Panc1 (cell line): ENCODE results near the gene PKNOX2. TPM values are rescaled to one million over a fixed set of nuclear protein-coding genes. Genes with fewer than 3 reads are reported as not detected.

Experiments used
- ATAC-seq: fragments of 200-7000 bp; cut with Tn5 transposase; 2 replicates; pipeline ENCODE4 v1.9.1; 2020; ENCODE audit warnings: mild to moderate bottlenecking, moderate library complexity
- BruUV-seq: library from RNA; stranded (reverse); fragments of 400-500 nt; replicated peaks from 2 replicates; lab custom pipeline; 2021; lab: Mats Ljungman, UMichigan
- CTCF ChIA-PET: fragments of 300-600 bp; sonication (Branson Sonifier 250); formaldehyde crosslinking; loops from one replicate; lab custom pipeline; 2022; ENCODE audit warnings: antibody characterized with exemption; lab: Charles Lee
- POLR2A ChIA-PET: fragments of 300-600 bp; sonication (Branson Sonifier 250); formaldehyde crosslinking; loops from one replicate; lab custom pipeline; 2022; ENCODE audit warnings: antibody characterized with exemption; lab: Charles Lee
- DNase-seq: peaks from one replicate; pipeline ENCODE4 v3.0.0-alpha.2; 2010; ENCODE audit warnings: low read depth, low spot score
- H3K27ac ChIP-seq: 2 replicates; pipeline ENCODE4 v1.5.1; 2011; ENCODE audit warnings: mild to moderate bottlenecking, low read length, inconsistent platforms
- H3K27me3 ChIP-seq: fragments of 200-500 bp; sonication (Bioruptor generic); 2 replicates; pipeline ENCODE4 v1.6.0; 2014; ENCODE audit warnings: low read length, inconsistent platforms; ENCODE audit not compliant: control insufficient read depth, insufficient read depth
- H3K36me3 ChIP-seq: fragments of 200-500 bp; sonication (Bioruptor generic); 2 replicates; pipeline ENCODE4 v1.5.1; 2014; ENCODE audit warnings: inconsistent platforms, mild to moderate bottlenecking, low read length, moderate library complexity; ENCODE audit not compliant: control insufficient read depth, insufficient read depth
- H3K4me1 ChIP-seq: 2 replicates; pipeline ENCODE4 v1.5.1; 2011; ENCODE audit warnings: inconsistent platforms, mild to moderate bottlenecking, low read length, moderate library complexity; ENCODE audit not compliant: control insufficient read depth, insufficient read depth
- H3K4me3 ChIP-seq, 2 experiments: 2 replicates each; pipeline ENCODE4 v1.5.1; 2011 to 2012; ENCODE audit warnings: low read depth in 2 of 2, low read length in 2 of 2, mild to moderate bottlenecking in 2 of 2, inconsistent platforms in 1 of 2, moderate library complexity in 1 of 2
- H3K9me3 ChIP-seq: fragments of 200-500 bp; sonication (Bioruptor generic); 2 replicates; pipeline ENCODE4 v1.5.1; 2014; ENCODE audit warnings: low read depth, mild to moderate bottlenecking, inconsistent platforms, low read length, moderate library complexity; ENCODE audit not compliant: control insufficient read depth, insufficient read depth
- CTCF ChIP-seq: fragments of 450-650 bp; IDR thresholded peaks from 2 replicates; pipeline ENCODE4 v1.5.1; 2017; ENCODE audit warnings: mild to moderate bottlenecking
- POLR2AphosphoS5 ChIP-seq: IDR thresholded peaks from 2 replicates; pipeline ENCODE4 v1.6.1; 2012; ENCODE audit warnings: mild to moderate bottlenecking, low read depth, low read length, moderate library complexity
- REST ChIP-seq, 2 experiments: IDR thresholded peaks; 2 replicates each; pipeline ENCODE4 v1.6.1; 2011 to 2012; ENCODE audit warnings: low read depth in 2 of 2, control low read depth in 1 of 2, low read length in 1 of 2, mild to moderate bottlenecking in 1 of 2, moderate library complexity in 1 of 2; ENCODE audit not compliant: insufficient read depth in 1 of 2
- SIN3A ChIP-seq: IDR thresholded peaks from 2 replicates; pipeline ENCODE4 v1.6.1; 2012; ENCODE audit warnings: low read depth, mild to moderate bottlenecking, low read length, moderate library complexity, borderline replicate concordance; ENCODE audit not compliant: insufficient read depth
- TCF7L2 ChIP-seq: IDR thresholded peaks from 2 replicates; pipeline ENCODE4 v1.6.1; 2011; ENCODE audit warnings: mild to moderate bottlenecking, low read depth, low read length, inconsistent platforms
- in situ Hi-C: cut with HindIII; loops from 2 replicates; pipeline ENCODE4 v1.10.0; 2016; ENCODE audit warnings: low sequenced_read_pairs, low pct_unique_long_range_greater_than_20kb
- intact Hi-C: fragments of 100-400 bp; cut with micrococcal nuclease; formaldehyde crosslinking; loops from one replicate; pipeline ENCODE4 v1.10.0; 2022; ENCODE audit not compliant: unreplicated experiment
- total RNA-seq: library from RNA; stranded (reverse); gene quantifications from one replicate; pipeline ENCODE4 v1.2.1, GENCODE V29; 2021; ENCODE audit not compliant: unreplicated experiment

The PKNOX2 gene
- total RNA-seq, 1 experiment from 2014 or later, result not detected

- H3K4me1 ChIP-seq, result no peaks in the 10 kb centered on the region
- DNase-seq (no peak), ATAC-seq (no peak)
- no peak overlapping the region for H3K27ac ChIP-seq
- no peaks in the 10 kb centered on the region for H3K36me3 ChIP-seq
- no TSS peak for BruUV-seq
- intact Hi-C loops (no loop called here), in situ Hi-C loops (no loop called here)
- H3K9me3 ChIP-seq, result no peaks in the 10 kb centered on the region
- peaks cover 11% of the 10 kb centered on the region for H3K27me3 ChIP-seq
- TF ChIP-seq TCF7L2 (no peak), POLR2AphosphoS5 (no peak), CTCF (no peak), SIN3A (no peak), REST (IDR thresholded peaks at IDR 0.05; ENCODE audit: insufficient read depth in 1 of 2, low read depth in 2 of 2, low read length in 1 of 2) (no peak)
- ChIA-PET POLR2A (no interaction called here), CTCF (interaction anchor here (0.9 kb wide), 1 partner anchor 42 kb away, joined by 3 read pairs; no protein-coding TSS in a partner anchor)
- no peak overlapping the region for H3K4me3 ChIP-seq
Measured at GRCh38 chr11:125312812-125313211, 148.3 kb downstream of the PKNOX2 start.

- ChIA-PET POLR2A (interaction anchor here (0.7 kb wide), 1 partner anchor 61 kb away, joined by 3 read pairs; no protein-coding TSS in a partner anchor), CTCF (interaction anchor here (0.6 to 0.9 kb wide), 2 partner anchors 14 to 42 kb away, joined by 3 read pairs; no protein-coding TSS in a partner anchor)
- TF ChIP-seq REST (IDR thresholded peaks at IDR 0.05; ENCODE audit: insufficient read depth in 1 of 2, low read depth in 2 of 2, low read length in 1 of 2) (no peak), TCF7L2 (no peak), CTCF (no peak), POLR2AphosphoS5 (no peak), SIN3A (no peak)
- no peak for ATAC-seq
- Histone ChIP-seq H3K27ac (no peak overlapping the region), H3K9me3 (no peaks in the 10 kb centered on the region), H3K4me3 (no peak overlapping the region), H3K36me3 (no peaks in the 10 kb centered on the region), H3K4me1 (no peaks in the 10 kb centered on the region), H3K27me3 (peaks cover 11% of the 10 kb centered on the region)
- no TSS peak for BruUV-seq
- DNase-seq, result no peak
- in situ Hi-C loops, result no loop called here
- intact Hi-C loops, result no loop called here
Measured at GRCh38 chr11:125313271-125314219, 149.0 kb downstream of the PKNOX2 start.
